ENCODE measurements around the gene RAB3IL1.

RAB3IL1 gene

DNA sequence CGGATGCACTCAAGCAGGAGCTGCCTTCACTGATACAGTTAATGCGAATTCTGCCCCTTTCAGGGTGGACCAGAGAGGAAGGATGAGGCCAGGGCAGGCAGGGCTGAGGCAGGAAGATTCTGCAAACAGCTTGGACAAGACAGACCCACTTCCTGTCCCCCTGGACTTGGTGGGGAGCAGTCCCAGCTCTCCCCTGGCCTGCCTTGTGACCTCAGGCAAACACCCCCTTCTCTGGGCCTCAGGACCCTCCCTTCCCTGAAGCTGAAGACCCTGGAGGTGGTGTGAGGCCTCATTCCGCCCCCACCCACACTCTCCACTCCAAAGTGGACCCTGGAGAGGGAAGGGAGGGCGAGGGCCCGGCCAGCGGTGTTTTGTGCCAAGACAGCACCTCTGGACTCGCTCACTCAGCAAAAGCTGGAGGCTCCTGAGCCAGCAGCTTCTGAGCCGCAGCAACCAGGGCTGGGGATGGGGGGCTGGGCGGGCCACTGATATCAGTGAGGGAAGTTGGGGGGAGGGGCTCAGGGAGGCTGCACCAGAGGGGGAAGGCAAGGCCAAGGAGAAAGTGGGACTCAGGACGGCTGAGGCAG, 8.5 kb downstream of the RAB3IL1 start:
- no peak overlapping the region for H3K27ac Mint-ChIP-seq
- H3K9me3 Mint-ChIP-seq: no peaks in the 10 kb centered on the region
- no peaks in the 10 kb centered on the region for H3K36me3 Mint-ChIP-seq (ENCODE audit: low read depth)

GRCh38 chr11:61907871-61908729, 9.3 kb downstream of the RAB3IL1 start:
- H3K4me3 Mint-ChIP-seq: no peak overlapping the region

More for the DNA sequence above, 8.5 kb downstream of the RAB3IL1 start:
- peak; percentile 52 for DNase-seq
- Mint-ChIP-seq H3K4me3 (no peak overlapping the region), H3K27me3 (ENCODE audit: low read depth, poor library complexity) (peaks cover 9% of the 10 kb centered on the region), H3K4me1 (peaks cover 63% of the 10 kb centered on the region)
- TF ChIP-seq, protein P1, sequence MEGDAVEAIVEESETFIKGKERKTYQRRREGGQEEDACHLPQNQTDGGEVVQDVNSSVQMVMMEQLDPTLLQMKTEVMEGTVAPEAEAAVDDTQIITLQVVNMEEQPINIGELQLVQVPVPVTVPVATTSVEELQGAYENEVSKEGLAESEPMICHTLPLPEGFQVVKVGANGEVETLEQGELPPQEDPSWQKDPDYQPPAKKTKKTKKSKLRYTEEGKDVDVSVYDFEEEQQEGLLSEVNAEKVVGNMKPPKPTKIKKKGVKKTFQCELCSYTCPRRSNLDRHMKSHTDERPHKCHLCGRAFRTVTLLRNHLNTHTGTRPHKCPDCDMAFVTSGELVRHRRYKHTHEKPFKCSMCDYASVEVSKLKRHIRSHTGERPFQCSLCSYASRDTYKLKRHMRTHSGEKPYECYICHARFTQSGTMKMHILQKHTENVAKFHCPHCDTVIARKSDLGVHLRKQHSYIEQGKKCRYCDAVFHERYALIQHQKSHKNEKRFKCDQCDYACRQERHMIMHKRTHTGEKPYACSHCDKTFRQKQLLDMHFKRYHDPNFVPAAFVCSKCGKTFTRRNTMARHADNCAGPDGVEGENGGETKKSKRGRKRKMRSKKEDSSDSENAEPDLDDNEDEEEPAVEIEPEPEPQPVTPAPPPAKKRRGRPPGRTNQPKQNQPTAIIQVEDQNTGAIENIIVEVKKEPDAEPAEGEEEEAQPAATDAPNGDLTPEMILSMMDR (IDR thresholded peaks at IDR 0.05): no peak

GRCh38 chr11:61907282-61907681, 10.1 kb downstream of the RAB3IL1 start:
- TF ChIP-seq, protein P1 (IDR thresholded peaks at IDR 0.05): no peak
- Mint-ChIP-seq H3K36me3 (ENCODE audit: low read depth) (no peaks in the 10 kb centered on the region), H3K27me3 (ENCODE audit: low read depth, poor library complexity) (no peaks in the 10 kb centered on the region), H3K4me1 (peaks cover 63% of the 10 kb centered on the region), H3K27ac (peak overlapping the region; percentile 77), H3K9me3 (no peaks in the 10 kb centered on the region), H3K4me3 (no peak overlapping the region)
- no peak for DNase-seq

More at GRCh38 chr11:61907871-61908729, 9.3 kb downstream of the RAB3IL1 start:
- no peak for DNase-seq
- peak overlapping the region; percentile 77 for H3K27ac Mint-ChIP-seq
- TF ChIP-seq, protein P1 (IDR thresholded peaks at IDR 0.05): no peak
- no peaks in the 10 kb centered on the region for H3K36me3 Mint-ChIP-seq (ENCODE audit: low read depth)
- H3K9me3 Mint-ChIP-seq: no peaks in the 10 kb centered on the region
- peaks cover 66% of the 10 kb centered on the region for H3K4me1 Mint-ChIP-seq
- H3K27me3 Mint-ChIP-seq (ENCODE audit: low read depth, poor library complexity): peaks cover 6% of the 10 kb centered on the region

- Mint-ChIP-seq H3K27me3 (ENCODE audit: low read depth, poor library complexity) (no peaks in the 10 kb centered on the region), H3K36me3 (ENCODE audit: low read depth) (no peaks in the 10 kb centered on the region), H3K4me1 (peaks cover 58% of the 10 kb centered on the region), H3K27ac (no peak overlapping the region), H3K9me3 (no peaks in the 10 kb centered on the region), H3K4me3 (no peak overlapping the region)
- TF ChIP-seq, protein P1 (IDR thresholded peaks at IDR 0.05): no peak
- no peak for DNase-seq
Measured at GRCh38 chr11:61906522-61906909, 10.8 kb downstream of the RAB3IL1 start.

DNA sequence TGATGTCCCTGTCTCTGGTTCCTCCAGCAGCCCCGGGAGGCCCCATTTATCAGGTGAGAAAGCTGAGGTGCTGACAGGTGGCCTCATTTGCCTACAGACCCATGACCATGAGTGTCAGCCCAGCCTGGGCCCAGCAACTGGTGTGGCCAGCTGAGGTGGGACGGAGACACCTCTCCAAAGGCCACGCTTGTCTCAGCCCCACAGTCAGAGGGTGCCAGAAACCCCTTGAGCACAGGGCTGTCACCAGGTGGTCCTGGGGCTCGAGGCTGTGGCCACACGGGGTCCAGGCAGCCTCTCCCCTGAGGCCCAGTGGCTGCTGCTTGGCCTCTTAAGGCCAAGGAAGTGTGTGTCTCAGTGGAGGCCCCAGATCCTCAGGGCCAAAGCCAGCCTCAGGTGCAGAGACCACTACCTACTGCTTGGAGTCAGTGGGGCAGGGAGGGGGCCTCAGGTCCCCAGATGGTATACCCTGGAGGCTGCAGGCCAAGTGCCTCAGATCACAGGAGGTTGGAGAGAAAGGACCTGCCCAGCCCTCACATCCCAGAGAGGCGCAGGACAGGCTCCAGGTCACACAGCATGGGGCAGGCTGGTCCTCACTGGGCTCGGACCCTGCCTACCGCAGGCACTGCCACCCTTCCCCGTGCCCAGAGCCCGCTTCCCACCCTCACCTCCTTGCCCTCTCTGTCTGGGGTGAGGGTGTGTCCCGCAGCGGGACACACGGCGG, 11.4 kb downstream of the RAB3IL1 start:
- Mint-ChIP-seq H3K9me3 (no peaks in the 10 kb centered on the region), H3K27ac (no peak overlapping the region), H3K4me1 (peaks cover 52% of the 10 kb centered on the region), H3K27me3 (ENCODE audit: low read depth, poor library complexity) (no peaks in the 10 kb centered on the region), H3K4me3 (no peak overlapping the region), H3K36me3 (ENCODE audit: low read depth) (no peaks in the 10 kb centered on the region)
- TF ChIP-seq, protein P1 (IDR thresholded peaks at IDR 0.05): no peak
- DNase-seq: no peak
